PC-9 (cell line): ENCODE results near the gene MAP3K5.

ENCODE experiments used
- CTCF ChIP-seq: fragments of 200-600 bp; sonication (generic); conservative IDR thresholded peaks from 2 replicates; pipeline ENCODE4 v1.6.1; 2017; ENCODE audit warnings: mixed run types, antibody characterized with exemption, mild to moderate bottlenecking, moderate library complexity
- EZH2 ChIP-seq: fragments of 200-600 bp; sonication (generic); IDR thresholded peaks from 2 replicates; pipeline ENCODE4 v1.8.0; 2017; ENCODE audit warnings: antibody characterized with exemption, low read depth

- TF ChIP-seq CTCF (no peak), EZH2 (no peak)
Measured at GRCh38 chr6:136660727-136661126, 131.6 kb downstream of the MAP3K5 start.
